Astrocyte (in vitro differentiated cells and primary cell): Measurements from ENCODE around the gene UCN.

Experiments used
- CTCF ChIP-seq: IDR thresholded peaks from 2 replicates; pipeline ENCODE4 v1.5.1; 2011; ENCODE audit warnings: low read depth, mild to moderate bottlenecking, inconsistent platforms, low read length, moderate library complexity; ENCODE audit not compliant: insufficient read depth
- EZH2 ChIP-seq: IDR thresholded peaks from 2 replicates; pipeline ENCODE4 v1.6.1; 2012; ENCODE audit warnings: mild to moderate bottlenecking, low read length, inconsistent platforms; ENCODE audit not compliant: insufficient read depth

- TF ChIP-seq CTCF = no peak
- TF ChIP-seq EZH2 = no peak
Observed at GRCh38 chr2:27306136-27306535, 2.1 kb downstream of the UCN start.
